Endothelial cell of hepatic sinusoid (primary cell): ENCODE results near the gene BEND7.
"Not testable (repeated sequence)": the region's sequence is repeated elsewhere in the genome, so short reads cannot be mapped to it uniquely, and the experiment has no call there.

ENCODE experiments used
- in situ Hi-C: cut with HindIII; loops from 2 replicates; pipeline ENCODE4 v1.10.0; 2017; ENCODE audit warnings: low sequenced_read_pairs

The BEND7 gene

DNA sequence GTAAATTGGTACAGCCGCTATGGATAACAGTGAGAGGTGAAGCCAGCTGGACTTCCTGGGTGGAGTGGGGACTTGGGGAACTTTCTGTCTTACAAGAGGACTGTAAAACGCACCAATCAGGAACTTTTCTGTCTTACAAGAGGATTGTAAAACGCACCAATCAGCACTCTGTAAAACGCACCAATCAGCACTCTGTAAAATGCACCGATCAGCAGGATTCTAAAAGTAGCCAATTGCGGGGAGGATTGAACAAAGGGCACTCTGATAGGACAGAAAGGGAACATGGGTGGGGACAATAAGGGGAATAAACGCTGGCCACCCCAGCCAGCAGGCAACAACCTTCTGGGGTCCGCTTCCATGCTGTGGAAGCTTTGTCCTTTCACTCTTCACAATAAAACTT is 100.9 kb downstream of the BEND7 start:
- in situ Hi-C loops = not testable (repeated sequence)

DNA sequence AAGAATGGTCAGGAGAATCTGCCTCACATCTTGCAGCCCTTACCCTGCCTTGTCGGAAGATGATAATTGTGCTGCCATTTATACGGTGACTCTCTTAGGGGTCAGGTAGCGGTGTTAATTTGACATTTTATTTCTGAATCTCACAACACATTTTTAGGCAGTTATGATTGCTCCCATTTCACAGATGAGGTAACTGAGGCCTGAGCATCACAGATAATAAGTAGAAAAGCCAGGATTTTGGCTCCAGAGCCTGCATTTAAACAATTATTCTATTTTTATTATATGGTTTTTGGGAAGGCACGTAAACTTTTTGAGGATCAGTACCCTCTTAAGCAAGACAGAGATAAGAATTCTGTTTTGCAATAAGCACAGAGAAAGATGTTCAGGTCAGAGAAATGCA is 103.4 kb downstream of the BEND7 start:
- in situ Hi-C loops = no loop called here

- in situ Hi-C loops = no loop called here
Observed at GRCh38 chr10:13422800-13423199, 106.0 kb downstream of the BEND7 start.

DNA sequence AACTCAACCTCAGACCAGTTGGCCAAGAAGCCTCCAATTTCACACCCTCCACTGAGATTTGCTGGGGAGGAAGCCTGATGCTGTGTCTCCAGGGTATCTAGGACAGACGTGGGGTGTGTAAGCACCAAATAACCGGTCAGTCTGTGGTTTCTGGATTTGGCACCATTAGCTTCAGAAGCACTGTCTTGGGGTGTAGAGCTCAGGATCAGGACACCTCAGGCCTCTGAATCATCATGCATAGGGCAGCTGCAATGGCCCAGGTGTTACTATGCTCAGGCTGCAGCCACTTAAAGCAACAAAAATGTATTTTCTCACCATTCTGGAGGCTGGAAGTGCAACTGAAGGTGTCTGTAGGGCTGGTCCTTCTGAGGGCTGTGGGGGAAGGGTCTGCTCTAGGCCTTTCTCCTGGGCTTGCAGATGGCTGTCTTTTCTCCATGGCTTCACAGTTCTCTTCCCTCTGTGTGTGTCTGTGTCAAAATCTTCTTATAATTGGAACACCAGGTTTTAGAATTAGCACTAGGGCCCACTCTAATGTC is 107.4 kb downstream of the BEND7 start:
- in situ Hi-C loops = no loop called here

DNA sequence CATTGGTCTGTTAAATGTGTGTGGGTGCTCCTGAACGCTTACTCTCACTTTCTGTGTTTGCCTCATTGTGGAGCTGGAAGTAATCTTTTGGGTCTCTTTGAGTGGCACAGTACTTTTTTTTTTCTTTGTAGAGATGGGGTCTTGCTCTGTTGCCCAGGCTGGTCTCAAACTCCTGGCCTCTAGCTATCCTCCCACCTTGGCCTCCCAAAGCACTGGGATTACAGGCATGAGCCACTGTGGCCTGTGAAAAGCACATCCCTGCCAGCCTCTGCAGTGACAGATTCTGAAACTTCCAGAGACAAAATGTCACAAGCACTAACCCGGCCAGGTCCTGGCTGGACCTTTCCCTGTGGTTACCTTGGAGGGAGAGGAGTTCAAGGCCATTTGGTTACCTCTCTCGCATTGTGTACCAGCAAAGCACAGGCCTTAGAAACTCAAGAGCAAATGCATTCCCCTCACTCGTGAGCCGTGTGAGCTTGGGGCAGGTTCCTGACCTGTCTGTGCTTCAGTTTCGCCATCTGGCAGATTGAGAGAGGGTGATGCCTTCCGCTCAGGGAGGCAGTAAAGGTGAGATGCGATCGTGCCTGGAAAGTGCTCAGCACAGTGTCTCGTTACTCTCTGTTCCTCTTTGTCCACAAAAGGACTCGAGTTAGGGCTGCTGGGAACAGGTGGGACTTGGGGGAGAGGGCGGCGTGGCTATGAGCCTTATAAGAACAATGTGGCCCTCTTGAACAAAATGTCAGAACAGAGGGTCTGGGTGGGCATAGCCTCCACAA is 108.1 kb downstream of the BEND7 start:
- in situ Hi-C loops = no loop called here

DNA sequence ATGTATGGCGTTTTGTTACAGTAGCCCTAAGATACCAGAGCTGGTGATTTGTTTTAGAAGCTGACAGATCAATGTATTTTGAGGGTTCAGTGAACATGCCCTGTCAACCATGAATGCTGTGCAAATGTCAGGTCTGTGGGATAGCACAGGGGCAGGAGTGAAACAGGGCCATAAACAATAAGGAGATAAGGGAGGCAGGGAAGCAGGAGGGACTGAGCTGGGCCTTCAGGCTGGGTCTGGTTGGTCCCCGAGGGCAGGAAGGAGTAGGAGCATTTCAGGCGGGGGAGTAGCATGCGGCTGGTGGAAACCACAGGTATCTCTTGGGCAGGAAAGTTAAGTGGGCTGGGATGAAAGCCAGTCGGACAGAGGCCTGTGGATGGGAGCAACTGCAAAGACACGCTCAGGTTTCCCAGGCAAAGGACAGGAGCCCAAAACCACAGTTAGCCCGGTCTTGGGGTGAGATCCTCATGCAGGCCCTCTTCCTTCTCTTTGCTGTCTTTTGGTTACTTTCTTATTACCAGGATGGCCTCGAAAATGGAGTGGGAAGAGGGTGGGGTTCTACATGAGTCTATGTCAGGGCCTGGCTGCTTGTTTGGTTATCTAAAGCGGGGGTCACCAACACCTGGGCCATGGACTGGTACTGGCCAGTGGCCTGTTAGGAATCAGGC is 111.2 kb downstream of the BEND7 start:
- in situ Hi-C loops = no loop called here

GRCh38 chr10:13416760-13417159 is 112.1 kb downstream of the BEND7 start:
- in situ Hi-C loops = no loop called here

- in situ Hi-C loops = no loop called here
Observed at GRCh38 chr10:13414855-13415254, 114.0 kb downstream of the BEND7 start.

- in situ Hi-C loops = no loop called here
Observed at GRCh38 chr10:13414137-13414536, 114.7 kb downstream of the BEND7 start.

- in situ Hi-C loops = no loop called here
Observed at GRCh38 chr10:13412894-13413293, 115.9 kb downstream of the BEND7 start.

- in situ Hi-C loops = no loop called here
Observed at GRCh38 chr10:13404791-13405190, 124.0 kb downstream of the BEND7 start.

DNA sequence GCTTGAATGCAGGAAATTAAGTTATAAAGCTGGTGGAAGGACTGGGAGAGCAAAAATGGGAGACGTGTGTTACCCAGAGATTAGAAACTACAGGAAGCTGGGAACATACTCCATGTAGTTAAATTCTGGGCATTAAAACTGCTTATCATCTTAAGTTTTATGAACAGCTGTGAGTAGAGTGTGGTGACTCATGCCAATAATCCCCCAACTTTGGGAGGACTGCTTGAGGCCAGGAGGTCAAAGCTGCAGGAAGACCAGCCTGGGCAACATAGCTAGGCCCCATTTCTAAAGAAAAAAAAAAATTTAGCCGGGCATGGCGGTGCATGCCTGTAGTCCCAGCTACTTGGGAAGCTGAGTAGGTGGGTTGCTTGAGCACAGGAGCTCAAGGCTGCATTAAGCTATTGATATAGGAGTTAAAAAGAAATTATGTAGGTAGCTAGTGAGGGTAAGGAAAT is 124.5 kb downstream of the BEND7 start:
- in situ Hi-C loops = no loop called here

GRCh38 chr10:13403426-13403825 is 125.4 kb downstream of the BEND7 start:
- in situ Hi-C loops = not testable (repeated sequence)

DNA sequence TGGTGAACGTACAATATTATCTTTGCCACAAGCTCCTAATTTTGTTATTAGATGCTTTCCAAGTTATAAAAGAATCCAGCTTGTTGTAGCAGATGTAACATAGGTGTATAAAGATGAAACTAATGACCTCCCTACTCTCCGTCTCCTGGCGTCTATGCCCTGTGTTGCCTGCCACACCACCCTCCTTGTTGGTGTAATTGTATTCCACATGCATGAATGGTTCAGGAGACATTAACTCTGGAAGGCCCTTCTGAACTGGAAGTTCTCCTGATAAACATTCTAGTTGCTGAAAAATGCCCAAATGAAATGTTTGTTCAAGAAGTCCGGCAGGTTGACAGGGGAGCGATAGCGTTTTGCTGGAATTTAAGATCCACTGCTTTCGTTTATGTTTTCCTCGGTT is 126.8 kb downstream of the BEND7 start:
- in situ Hi-C loops = no loop called here

- in situ Hi-C loops = no loop called here
Observed at GRCh38 chr10:13401142-13401541, 127.7 kb downstream of the BEND7 start.

- in situ Hi-C loops = no loop called here
Observed at GRCh38 chr10:13400196-13400965, 128.4 kb downstream of the BEND7 start.

GRCh38 chr10:13399752-13400151 is 129.1 kb downstream of the BEND7 start:
- in situ Hi-C loops = no loop called here

GRCh38 chr10:13399236-13399635 is 129.6 kb downstream of the BEND7 start:
- in situ Hi-C loops = no loop called here

DNA sequence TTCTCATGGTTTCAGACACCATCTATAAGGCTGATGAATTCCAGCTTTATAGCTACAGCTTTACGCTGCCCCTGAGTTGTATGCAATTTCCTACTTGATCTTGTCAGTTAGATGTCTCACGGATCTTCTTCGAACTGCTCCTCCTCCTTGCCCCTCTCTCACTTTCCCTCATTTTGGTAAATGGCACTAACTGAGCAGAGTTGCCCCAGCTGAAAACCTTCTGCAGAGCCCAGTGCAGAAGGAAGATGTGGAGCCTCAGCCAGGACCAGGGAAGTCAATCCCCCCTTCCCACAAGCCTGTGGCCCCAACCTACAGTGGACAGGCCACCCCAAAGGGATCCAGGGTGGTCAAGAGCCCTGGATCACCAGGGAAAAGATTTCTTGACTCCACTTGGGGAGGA is 131.8 kb downstream of the BEND7 start:
- in situ Hi-C loops = no loop called here

DNA sequence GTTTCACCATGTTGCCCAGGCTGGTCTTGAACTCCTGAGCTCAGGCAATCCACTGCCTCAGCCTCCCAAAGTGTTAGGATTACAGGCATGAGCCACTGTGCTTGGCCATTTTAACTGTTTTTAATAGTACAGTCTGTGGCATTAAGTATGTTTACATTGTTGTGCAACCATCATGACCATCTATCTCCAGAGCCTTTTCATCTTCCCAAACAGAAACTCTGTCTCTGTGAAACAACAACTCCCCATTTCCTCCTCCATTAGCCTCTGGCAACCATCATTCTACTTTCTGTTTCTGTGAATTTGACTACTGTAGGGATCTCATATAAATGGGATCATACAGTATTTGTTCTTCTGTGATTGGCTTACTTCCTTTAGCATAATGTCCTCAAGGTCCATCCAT is 132.4 kb downstream of the BEND7 start:
- in situ Hi-C loops = no loop called here

- in situ Hi-C loops = no loop called here
Observed at GRCh38 chr10:13395540-13395939, 133.3 kb downstream of the BEND7 start.
